ENCODE measurements around the gene OXGR1. TPM values are rescaled to one million over a fixed set of nuclear protein-coding genes. Genes with fewer than 3 reads are reported as not detected.

Gene OXGR1
- not detected in 2 replicates for total RNA-seq (2021)
- long read RNA-seq, partial matches to known transcripts = 0 of 1 reads
- long read RNA-seq, other reads (novel, unspliced or antisense) = 0 of 1 reads

GRCh38 chr13:96994017-96994857, at the start of gene OXGR1:
Gene OXGR1, minus strand, starts transcription at chr13:96994476. Its CDS starts 6,717 bp downstream, at chr13:96987759.
- peak within 1 kb of the TSS; percentile 31 for H3K18ac ChIP-seq (ENCODE audit: insufficient read length, low read depth, low read length)
- H3K14ac ChIP-seq (ENCODE audit: insufficient read depth, low read length) = peak within 1 kb of the TSS; percentile 84
- H3K4me1 Mint-ChIP-seq = peaks cover 6 to 20% of the 10 kb centered on the region in 2 experiments
- no peak within 1 kb of the TSS for H4K5ac ChIP-seq (ENCODE audit: insufficient read length, low read depth, low read length)
- no peak within 1 kb of the TSS for H2BK15ac ChIP-seq (ENCODE audit: low read depth, low read length)
- H3K23ac ChIP-seq (ENCODE audit: insufficient read length, low read depth, low read length) = no peak within 1 kb of the TSS
- H3K27me3 Mint-ChIP-seq (ENCODE audit: low read depth) = peaks cover 100% of the 10 kb centered on the region
- no peaks in the 10 kb centered on the region for H3K9me3 ChIP-seq (ENCODE audit: control insufficient read depth, low read depth, low read length)
- no peak within 1 kb of the TSS for H2AFZ ChIP-seq (ENCODE audit: low read length)
- H4K91ac ChIP-seq (ENCODE audit: insufficient read length, low read depth, low read length) = no peak within 1 kb of the TSS
- peak within 1 kb of the TSS; percentile 80 for H3K4me2 ChIP-seq (ENCODE audit: insufficient read depth, insufficient read length, low read length)
- no peak within 1 kb of the TSS for H3K27ac ChIP-seq (ENCODE audit: insufficient read length, low read depth, low read length)
- peak; percentile 48 for DNase-seq
- peaks cover 0 to 5% (median 0%) of the 10 kb centered on the region in 3 experiments; a peak in 1 of 7 replicates for H3K36me3 Mint-ChIP-seq (ENCODE audit: insufficient read depth in 1 of 3, low read depth in 3 of 3)
- no peak within 1 kb of the TSS for H3T11ph ChIP-seq (ENCODE audit: low read length)
- peaks cover 9% of the 10 kb centered on the region for H3K23me2 ChIP-seq (ENCODE audit: insufficient read length, low read depth, low read length, poor library complexity, severe bottlenecking)
- H3K79me1 ChIP-seq (ENCODE audit: insufficient read depth, low read depth, low read length, poor library complexity, severe bottlenecking) = no peaks in the 10 kb centered on the region
- no peak within 1 kb of the TSS for H2AK5ac ChIP-seq (ENCODE audit: insufficient read length, low read length)
- no peak within 1 kb of the TSS for H2BK20ac ChIP-seq (ENCODE audit: low read depth, low read length, poor library complexity, severe bottlenecking)
- H3K27me3 ChIP-seq (ENCODE audit: insufficient read depth, low read length) = peaks cover 46% of the 10 kb centered on the region
- no peak within 1 kb of the TSS for H2BK12ac ChIP-seq (ENCODE audit: insufficient read length, low read depth, low read length)
- peak within 1 kb of the TSS; percentile 66 to 84 for H3K4me3 Mint-ChIP-seq
- H3K27ac Mint-ChIP-seq = no peak within 1 kb of the TSS; a peak in 1 of 7 replicates
- peak within 1 kb of the TSS; percentile 33 for H3K9ac ChIP-seq (ENCODE audit: extremely low read depth, insufficient read length, low read length)
- peaks cover 0 to 4% of the 10 kb centered on the region in 2 experiments; a peak in 2 of 5 replicates for H3K9me3 Mint-ChIP-seq
- no peak within 1 kb of the TSS for H2BK120ac ChIP-seq (ENCODE audit: low read depth, low read length, poor library complexity, severe bottlenecking)
- no peaks in the 10 kb centered on the region for H3K79me2 ChIP-seq (ENCODE audit: insufficient read depth, low read length)
- H3K4ac ChIP-seq (ENCODE audit: low read depth, low read length) = no peak within 1 kb of the TSS
- no peaks in the 10 kb centered on the region for H3K4me1 ChIP-seq (ENCODE audit: insufficient read depth, low read length)
- no CpG with 5 or more reads among the region's 52 CpGs for WGBS (ENCODE audit: extremely low coverage, insufficient read length, low lambda C conversion rate)
- H3K56ac ChIP-seq (ENCODE audit: insufficient read length, low read depth, low read length) = no peak within 1 kb of the TSS
- H4K8ac ChIP-seq (replicated peaks; ENCODE audit: insufficient read length, low read depth, low read length) = no peak within 1 kb of the TSS
- no peaks in the 10 kb centered on the region for H4K20me1 ChIP-seq (ENCODE audit: control insufficient read depth, insufficient read depth, insufficient read length)
- no peak within 1 kb of the TSS for H2BK5ac ChIP-seq (ENCODE audit: insufficient read length, low read length)
- TF ChIP-seq CTCF (conservative IDR thresholded peaks at IDR 0.05) = peak; percentile 7; the same call in 1 of the 3 replicates

Data from H9 (cell line).